ENCODE measurements around the gene ACSS1.

The ACSS1 gene

DNA sequence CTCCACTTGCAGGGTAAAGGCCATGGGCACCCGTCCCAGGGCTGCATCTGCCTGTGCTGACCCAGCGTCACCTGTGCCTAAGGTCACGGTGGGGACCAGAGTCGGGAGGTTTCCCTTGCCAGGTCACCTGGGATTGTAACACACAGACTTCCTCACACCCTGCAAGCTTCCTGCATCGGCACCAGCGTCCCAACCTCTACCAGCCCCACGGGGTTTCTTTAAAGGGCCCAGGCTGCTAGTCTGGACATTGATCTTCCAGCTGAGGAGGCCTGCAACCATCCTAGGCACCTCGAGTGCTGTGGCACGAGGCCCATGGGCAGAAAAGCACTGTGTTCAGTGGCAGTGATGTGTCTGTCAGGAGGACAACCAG lies 12.6 kb downstream of the ACSS1 start:
- DNase-seq = no peak

DNA sequence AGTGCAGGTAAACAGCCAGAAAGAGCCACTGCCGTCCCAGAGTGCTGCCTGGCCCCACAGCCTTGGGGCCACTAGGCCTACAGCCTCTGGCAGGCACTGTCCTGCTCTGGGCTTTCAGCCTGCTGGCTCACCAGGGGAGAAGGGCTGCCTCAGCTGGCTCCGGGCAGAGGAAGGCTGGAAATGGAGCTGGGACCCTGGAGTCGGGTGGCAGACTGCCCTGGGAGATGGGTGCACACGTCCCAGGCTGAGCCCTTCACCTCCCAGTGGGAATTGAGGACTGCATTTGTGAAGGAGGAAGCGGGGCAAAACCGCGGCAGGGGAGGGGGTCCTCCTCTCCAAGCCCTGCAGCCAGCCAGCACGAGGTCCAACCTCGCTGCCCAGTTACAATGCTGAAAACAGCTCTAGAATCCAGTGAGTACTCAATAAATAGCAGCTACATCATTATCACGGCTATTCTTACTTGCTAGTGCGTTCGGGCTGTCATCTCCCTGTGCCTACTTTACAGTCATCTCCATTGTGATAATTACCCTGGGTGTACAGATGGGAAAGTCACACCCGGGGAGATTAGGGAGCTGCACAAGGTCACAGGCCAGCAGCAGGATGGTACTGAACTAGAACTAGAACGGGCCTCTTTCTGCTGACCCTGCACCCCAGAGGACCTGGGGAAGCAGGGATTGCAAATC lies 13.1 kb downstream of the ACSS1 start:
- DNase-seq = no peak

DNA sequence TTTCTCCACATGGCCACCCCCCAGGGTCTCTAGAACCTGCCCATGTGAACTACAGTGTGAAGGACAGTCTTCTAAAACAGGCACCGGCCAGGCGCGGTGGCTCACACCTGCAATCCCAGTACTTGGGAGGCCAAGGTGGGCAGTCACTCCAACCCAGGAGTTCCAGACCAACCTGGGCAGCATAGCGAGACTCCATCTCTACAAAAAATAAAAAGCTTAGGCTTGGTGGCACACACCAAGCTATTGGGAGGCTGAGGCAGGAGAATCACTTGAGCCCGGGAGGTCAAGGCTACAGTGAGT lies 13.7 kb downstream of the ACSS1 start:
- DNase-seq = no peak

DNA sequence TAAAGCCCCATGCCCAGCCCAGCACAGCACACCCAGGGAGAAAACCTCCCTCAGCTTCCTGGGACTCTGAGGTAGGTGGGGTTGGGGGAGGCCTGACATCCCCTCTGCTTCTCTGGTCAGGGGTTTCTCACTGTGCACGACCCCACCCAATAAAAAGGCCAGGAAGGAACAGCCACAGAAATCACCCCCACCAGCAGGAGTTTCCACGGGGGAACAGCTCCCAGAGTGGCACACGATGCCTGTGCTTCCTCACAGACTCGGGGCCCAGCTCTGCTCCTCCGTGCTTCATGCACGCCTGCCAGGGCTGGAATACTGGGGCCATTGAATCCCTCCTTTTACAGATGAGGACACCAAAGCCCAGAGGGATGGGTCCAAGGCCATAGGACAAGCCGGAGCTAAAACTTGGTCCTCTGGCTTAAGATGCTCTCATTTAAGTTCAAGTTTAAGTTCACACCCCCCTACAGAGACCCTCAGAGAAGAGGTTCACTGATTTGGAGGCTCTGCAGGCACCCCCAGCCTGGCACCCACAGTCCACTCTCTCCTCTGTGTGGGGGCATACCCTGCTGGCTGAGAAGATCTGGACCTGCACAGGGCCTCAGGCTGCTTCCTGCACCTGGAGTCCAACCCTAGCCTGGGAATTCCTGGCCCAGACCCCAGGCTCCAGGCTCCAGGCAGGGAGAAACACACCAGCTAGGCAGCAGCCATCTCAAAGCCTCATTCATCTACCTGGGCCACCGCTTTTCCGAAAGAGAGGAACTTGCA lies 14.3 kb downstream of the ACSS1 start:
- DNase-seq = no peak

DNA sequence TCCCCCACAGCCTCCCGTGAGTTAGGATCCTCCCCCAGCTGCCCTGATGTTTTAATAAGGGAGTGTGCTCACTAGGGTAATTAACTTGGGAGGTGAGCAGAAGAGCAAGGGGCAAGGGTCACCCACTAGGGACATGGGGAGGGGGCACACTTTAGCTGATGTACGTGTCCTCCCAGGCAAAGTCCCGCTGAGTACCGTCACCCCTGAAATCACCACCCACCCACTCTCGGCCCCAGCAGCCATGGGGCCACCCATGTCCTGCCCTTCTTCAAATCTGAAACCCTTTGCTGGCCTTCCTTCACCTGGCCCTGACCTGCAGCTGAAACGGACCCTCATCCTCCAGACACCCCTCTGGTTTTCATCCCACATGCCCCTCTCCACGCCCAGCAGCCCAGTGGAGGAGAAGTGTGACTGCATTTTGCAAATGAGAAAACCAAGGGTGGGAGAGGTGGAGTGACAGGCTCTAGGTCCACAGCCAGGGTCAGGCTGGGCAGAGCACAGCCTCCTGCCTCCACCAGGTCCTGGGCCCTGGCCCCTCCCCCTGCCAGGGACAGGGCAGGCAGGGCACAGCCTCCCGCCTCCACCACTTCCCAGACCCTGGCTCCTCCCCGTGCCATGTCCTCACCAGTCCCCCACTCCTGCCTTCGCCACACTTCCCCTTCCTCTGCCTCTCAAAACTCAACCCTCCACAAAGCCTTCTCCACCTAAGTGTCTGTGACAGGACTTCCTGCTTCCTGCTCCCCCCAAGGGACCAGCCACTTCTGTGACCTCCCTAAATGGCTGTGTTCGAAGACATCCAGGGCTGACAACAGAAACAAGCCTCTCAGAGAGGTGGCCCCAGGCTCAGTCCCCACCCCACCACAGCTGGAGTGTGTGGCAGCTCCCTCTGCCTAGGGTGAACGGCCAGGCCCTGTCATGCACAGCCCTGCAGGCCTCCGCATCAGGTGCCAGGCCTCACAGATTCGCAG lies 15.1 kb downstream of the ACSS1 start:
- peak; percentile 50 for DNase-seq

DNA sequence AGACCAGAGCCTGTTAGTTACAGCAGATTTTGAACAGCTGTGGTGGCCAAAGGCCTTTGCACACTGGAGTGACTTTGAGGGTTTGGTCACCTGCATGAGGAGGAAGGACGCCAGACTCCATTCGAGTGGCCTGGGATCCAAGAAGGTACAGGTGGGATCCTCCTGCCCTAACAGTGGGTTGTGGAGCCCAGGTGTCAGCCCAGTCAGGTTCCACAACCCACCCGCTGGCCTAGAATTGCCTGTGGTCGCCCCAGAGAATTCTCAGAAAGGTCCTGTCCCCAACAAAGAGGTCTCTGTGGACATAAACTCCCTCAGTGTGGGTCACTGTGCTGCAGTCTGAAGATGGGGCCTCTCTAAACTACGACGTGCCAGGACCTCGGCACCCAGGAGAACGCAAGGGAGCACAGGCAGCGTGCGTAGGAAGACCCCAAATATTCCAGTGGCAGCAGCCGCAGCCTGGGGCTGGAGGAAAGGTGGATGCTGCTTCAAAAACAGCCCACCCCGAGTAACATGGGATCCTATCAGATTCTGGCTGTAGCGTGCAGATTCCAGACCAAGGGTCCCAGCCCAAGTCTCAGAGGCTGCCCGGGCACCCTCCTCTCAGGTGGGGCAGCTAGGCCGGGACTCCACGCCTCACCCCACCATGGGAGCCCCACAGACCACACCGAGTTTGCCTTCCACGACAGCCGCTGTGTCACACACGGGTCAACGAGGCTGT lies 16.0 kb downstream of the ACSS1 start:
- no peak for DNase-seq

DNA sequence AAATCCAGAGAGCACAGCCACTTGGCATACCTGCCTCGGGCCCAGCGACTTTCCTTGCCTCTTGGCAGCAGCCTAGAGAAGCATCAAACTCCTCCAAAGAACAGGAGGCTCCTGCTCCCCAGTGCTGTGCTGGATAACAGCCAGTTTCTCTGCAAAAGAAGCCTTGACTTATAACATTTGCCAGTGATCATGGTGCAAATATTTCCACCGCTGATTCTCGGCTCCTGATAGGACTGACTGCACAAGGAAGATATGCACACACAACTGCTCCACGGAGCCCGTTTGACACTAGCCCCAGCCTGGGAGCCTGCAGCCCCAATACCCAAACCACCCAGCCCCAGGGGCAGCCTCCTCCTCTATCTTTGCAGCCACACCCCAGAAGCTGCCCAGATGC lies 17.5 kb downstream of the ACSS1 start:
- DNase-seq = no peak

DNA sequence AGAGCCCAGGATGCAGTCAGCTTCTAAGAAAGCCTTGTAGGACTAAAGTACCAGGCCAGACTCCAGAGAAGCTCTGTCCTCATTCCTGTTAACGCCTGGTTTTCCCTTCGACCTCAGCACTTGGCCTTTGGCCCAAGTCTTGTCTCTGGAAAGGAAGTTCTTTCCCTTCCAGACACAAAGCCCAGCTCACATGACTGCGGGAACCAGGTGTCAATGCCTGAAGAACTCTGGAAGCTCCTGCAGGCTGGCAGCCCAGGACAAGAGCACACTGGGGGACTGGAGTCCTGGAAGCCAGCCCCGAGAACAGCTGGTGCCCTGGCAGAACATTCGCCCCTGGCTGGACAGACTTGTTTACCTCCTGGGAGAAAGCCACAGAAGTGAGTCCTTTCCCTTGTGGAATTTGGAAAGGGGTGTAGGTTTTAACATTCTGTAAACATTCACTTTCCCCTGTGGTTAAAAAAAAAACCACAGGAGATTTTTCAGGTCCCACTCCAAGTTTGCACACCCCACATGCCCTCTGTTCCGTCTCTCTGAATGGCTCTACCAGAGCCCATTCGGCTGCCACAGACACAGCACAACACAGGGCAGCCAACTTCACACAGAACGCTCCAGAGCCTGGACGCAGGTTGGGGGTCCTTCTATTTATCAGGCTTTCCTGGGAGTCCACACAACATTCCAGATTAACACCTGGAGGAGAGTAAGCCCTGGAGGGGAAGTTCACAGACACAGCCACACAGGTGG lies 18.1 kb downstream of the ACSS1 start:
- no peak for DNase-seq

DNA sequence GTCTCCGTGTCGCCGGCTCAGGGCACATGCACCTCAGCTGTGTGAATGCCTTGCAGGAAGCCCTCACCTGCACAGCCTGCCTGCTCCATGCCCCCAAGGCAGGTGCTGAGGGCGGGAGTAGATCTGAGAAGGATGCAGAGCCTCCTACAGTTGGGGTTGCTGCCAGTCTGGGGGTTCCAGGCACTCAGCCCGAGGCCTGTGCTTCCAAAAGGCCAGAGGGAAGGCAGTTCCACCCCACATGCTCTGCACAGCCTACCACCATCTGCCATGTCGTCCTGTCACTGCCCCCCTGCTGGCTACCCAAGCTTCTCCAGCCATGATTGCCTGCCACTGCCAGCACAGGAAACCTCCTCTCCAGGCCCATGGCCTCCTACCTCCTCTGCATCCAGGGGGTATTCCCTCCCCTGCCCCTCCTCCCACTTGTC lies 19.3 kb downstream of the ACSS1 start:
- no peak for DNase-seq

DNA sequence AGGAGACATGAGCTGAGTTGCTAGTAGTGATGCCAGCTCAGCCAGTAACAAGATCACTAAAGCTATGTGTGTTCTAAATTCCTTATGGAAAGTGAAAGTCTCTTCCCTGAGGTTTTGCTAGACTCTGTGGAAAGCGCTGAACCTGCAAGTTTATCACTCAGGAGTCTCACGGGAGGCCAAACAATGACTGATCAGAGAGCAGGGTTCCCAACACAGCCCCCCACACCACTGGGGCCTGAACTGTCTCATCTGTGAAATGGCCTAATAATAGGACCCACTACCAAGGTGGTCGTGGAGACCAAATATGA lies 19.9 kb downstream of the ACSS1 start:
- no peak for DNase-seq

DNA sequence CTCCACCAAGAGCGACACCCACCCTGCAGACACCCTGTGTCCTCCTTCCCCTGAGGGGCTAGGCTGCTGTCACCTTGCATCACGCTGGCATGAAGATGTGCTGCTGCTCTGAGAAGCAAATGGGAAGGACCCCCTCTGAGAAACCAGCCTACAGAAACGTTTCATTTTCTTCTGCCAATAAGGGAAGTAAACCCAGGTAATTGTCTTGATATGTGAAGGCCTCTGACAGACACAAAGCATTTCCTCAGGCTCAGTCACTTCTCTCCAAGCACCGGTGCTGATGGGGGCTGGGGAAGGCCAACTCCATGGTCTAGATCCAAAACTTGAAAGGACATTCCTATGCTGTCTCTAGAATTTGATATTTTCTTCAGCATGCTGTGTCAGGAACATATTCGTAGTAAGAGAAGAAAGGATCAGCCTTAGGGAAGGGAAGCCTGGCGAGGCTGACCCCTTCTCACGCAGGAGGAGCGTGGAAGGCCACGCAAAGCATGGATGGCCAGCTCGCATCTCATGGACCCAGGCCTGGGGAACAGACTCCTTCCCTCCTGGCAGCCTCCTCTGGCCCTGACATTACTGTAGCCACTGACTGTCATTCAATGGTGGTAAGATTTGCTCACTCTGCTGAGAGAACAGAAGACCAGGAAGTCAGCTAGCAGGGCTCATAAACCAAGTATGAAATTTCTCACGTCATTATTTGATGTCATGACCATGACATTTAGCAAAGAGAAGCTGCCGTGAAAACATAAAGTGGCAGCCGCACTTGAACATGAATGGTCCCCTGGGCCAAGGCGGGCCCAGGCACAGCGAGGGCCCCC lies 20.4 kb downstream of the ACSS1 start:
- no peak for DNase-seq

DNA sequence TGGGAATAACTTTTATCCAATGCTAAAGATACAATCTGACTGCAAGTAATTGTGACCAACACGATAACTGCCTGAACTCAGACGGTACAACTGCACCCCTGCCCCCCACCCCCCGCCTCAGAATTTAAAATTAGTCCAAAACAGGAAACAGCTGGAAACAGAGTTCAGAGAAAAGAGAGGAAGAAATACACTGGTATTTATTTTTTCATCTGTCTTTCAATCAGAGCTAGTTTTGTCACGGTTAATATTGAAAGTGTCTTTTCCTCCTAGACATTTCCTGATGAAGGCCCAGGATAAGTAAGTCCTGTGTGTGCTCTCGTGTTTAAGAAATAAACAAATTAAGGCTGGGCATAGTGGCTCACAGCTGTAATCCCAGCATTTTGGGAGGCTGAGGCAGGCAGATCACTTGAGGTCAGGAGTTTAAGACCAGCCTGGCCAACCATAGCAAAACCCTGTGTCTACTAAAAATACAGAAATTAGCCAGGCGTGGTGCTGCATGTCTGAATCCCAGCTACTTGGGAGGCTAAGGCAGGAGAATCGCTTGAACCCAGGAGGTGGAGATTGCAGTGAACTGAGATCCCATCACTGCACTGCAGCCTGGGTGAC lies 21.5 kb downstream of the ACSS1 start:
- no peak for DNase-seq

DNA sequence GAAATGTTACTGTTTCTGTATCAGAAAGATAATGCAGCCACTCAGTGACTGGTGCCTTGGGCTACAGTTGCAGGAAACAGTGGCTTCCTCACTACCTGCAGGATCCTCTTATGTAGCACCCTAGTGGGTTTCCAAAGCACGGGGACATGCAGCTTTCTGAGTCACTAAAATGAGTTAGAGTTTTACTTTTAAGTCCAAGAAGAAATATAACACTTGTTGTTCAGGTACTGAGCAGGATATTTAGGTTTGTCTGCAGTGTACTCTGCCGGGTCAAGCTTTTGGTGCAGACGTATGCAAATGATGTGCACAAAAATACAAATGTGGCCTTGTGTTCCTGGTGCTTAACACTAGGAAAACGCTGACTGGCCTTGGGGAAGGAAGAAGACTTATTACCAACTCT lies 22.0 kb downstream of the ACSS1 start:
- DNase-seq = no peak

DNA sequence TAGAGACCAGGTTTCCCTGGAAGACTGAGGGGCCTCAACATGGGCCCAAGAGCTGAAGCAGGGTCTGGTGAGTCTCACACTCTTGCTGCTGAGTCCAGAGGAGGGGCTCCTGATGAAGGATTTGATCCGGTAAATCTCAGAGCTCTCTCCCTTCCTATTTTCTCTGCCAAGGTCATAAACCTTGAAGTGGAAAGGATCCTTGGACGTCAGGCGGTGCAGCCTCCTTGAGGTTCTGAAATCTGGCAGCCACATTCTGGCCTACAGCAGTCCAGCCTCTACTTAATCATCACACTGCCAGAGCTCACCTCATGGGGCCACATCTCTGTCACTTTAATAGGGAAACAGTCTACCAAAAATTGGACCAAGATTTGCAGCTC lies 24.0 kb downstream of the ACSS1 start:
- no peak for DNase-seq

DNA sequence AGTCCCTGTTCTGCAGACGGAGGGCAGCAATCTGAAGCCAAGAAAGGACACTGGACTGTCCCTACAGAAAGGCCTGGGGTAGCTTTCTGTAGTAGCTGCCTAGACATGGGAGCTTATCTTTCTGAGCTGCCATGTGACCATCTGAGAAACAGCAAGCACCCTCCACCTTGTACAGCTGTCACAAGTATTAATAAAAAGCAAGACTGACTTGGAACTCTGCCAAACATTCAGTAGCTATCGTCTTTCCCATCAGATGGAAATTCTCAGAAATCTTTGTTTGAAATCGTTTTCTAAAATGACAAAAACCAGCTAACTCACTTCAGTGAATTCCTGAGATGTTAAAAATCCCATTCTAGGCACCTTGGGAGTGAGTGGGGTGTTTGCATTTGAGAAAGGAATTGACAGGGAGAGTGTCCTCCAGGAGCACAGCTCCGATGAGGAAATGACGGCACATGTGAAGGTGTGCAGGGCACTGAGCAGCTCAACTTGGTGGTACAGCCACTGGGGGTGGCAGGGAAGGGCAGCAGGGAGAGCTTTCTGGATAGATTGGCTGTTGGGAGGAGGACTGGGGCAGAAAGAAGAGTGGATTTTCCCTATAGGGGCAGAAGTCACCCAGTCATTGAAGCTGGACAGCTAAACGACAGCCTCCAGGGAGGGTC lies 24.5 kb downstream of the ACSS1 start:
- peak; percentile 61 for DNase-seq

DNA sequence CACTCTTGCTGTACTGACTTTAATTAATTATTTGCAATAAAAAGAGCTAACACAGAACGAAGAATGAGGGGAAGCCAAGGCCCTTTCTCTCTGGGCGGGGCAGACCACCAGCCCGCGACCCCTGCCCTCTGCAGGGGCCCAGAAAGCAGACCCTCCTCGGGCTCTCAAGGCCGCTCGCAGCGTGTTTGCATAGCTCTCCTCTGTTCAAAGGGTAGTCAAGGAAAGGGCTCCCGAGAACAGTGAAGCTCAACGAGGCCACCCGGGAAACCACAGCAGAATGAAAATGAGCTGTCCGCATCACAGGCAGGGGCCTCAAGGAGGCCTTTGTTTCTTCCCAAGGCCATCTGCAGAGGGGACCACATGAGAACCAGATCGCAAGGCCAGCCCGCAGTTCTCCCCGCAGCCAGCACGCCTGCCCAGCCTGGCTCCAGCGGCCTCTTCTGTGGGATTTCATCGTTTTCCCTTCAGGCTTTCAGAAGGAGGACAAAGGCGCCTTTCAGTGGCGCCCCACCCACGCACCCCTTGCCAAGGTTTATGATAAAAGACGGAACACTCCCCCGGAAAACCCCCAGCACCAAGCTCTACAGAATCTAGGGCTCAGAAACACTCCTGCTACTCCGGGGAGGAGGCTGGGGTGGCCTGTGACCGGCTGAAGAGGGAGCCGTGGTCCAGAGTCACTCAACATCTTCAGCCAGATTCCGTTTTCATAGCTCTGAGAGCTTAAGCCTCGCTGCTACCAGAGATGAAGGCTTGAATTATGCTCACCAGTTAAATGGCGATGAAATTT lies 25.3 kb downstream of the ACSS1 start:
- DNase-seq = no peak

DNA sequence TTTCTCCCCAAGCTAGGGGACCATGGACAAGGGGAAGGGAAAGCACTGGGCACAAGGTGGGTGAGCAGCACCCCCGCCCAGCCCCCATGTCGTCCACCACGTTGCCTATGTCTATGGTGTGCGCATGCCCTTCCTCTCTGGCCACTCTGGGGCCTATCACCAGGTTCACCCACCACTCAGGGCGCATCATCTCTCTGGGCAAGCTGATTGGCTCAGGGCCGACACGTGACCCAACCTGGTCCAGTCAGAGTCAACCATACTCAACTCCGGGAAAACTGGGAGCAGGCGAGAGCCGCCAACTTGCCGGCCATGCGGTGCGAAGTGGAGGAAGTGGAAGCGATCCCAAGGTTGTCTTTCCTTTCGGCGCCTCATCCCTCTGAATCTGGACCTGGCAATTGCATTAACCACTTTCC lies 25.9 kb downstream of the ACSS1 start:
- no peak for DNase-seq

DNA sequence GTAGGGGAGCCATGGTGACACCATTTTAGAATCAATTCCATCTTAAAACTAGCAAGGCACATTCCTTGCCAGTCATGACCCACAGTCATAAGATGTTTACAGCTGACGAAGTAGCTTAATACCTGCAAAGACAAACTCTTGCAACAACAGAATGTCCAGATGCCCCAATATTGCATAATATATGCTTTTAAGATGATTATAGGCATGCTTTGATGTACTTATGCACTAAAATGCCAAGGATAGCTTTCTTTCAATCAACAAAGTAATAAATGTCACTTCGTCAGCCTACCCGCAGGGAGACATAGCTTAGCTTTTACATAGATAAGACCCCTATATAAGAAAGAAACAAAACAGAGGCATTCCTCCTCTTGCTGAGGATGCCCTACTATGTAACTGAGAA lies 26.7 kb downstream of the ACSS1 start:
- DNase-seq = no peak

DNA sequence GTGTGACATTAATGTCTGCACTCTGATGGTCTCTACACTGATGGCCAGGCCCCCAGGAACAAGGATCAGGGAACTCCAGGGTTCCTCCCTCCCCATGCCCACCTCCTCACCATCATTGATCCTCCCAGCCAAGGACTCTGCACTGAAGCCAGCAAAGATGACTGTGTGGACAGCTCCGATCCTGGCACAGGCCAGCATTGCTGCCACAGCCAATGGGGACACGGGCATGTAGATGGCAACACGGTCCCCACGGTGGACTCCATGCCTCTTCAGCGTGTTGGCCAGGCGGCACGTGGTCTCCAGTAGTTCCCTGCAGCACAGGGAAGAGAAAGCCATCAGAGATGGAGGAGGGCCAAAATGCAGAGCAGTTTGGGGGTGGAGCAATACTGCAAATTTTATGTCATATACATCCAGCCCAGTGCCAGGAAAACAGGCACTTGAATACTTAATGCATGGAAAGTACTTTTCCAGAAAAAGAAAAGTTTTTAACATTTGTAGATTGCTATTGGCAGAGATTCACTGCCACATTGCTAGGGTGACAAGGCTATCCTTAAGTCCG lies 27.2 kb downstream of the ACSS1 start:
- no peak for DNase-seq
